Thyroid gland (tissue), 4 donors: ENCODE measurements around the gene DZIP3. TPM values are rescaled to one million over a fixed set of nuclear protein-coding genes. Genes with fewer than 3 reads are reported as not detected.
A peak's percentile ranks its signal among the peaks of the same experiment; 100 is the strongest.

Experiments used
- DNase-seq, 2 donors: peaks; one replicate each; pipeline ENCODE4 v3.0.0-alpha.2; 2019
- H3K27ac ChIP-seq, 3 donors: fragments of 200-600 bp; sonication (generic); 1 replicate in 2 of 3; 2 replicates in 1 of 3; pipeline ENCODE4 v1.5.1; 2016 to 2019; ENCODE audit warnings: mild to moderate bottlenecking in 1 of 3, moderate library complexity in 1 of 3
- H3K27me3 ChIP-seq: fragments of 200-600 bp; sonication (generic); one replicate; pipeline ENCODE4 v1.5.1; 2019
- H3K36me3 ChIP-seq, 2 donors: fragments of 200-600 bp; sonication (generic); one replicate each; pipeline ENCODE4 v1.5.1; 2016 to 2019
- H3K4me1 ChIP-seq, 2 donors: fragments of 200-600 bp; sonication (generic); one replicate each; pipeline ENCODE4 v1.5.1; 2017 to 2019
- H3K4me3 ChIP-seq, 3 donors: fragments of 200-600 bp; sonication (generic); replicated peaks in 1 of 3; 1 replicate in 2 of 3; 2 replicates in 1 of 3; pipeline ENCODE4 v1.5.1; 2016; ENCODE audit warnings: mild to moderate bottlenecking in 1 of 3
- H3K9me3 ChIP-seq: fragments of 200-600 bp; sonication (generic); one replicate; pipeline ENCODE4 v1.5.1; 2017
- CTCF ChIP-seq, 6 experiments: fragments of 200-600 bp in 3 of 6; fragments of 450-650 bp in 3 of 6; sonication (generic) in 3 of 6; IDR thresholded peaks; one replicate each; pipeline ENCODE4 v1.5.1; 2016 to 2019; ENCODE audit warnings: antibody characterized with exemption in 6 of 6, mild to moderate bottlenecking in 2 of 6, inconsistent platforms in 1 of 6, moderate library complexity in 1 of 6
- POLR2A ChIP-seq, 2 donors: fragments of 450-650 bp; IDR thresholded peaks; one replicate each; pipeline ENCODE4 v1.6.1; 2017; ENCODE audit warnings: antibody characterized with exemption in 2 of 2, mild to moderate bottlenecking in 2 of 2, moderate library complexity in 1 of 2
- WGBS, 2 donors: methylation state at CpG; one replicate each; pipeline ENCODE4 v1.1.5; 2017; 5-methylcytosine and 5-hydroxymethylcytosine counted together
- intact Hi-C: fragments of 100-400 bp; cut with DNase I; formaldehyde crosslinking; loops from one replicate; pipeline ENCODE4 v1.15.1; 2023
- total RNA-seq, 4 donors: library from RNA; depleted of rRNA; stranded (reverse); fragments of >200 nt; gene quantifications; one replicate each; pipeline ENCODE4 v1.2.3, GENCODE V29; 2016

The DZIP3 gene
- total RNA-seq, 4 donors from 2014 or later, result 11.2 to 23.2 (median 18.7) TPM

GRCh38 chr3:108548886-108549285 lies 40.6 kb upstream of the DZIP3 start:
- H3K4me1 ChIP-seq, result peaks cover 0 to under 1% of the 10 kb centered on the region in 2 donors
- H3K9me3 ChIP-seq, result no peaks in the 10 kb centered on the region
- WGBS, 2 donors, result 98% methylated on average over 2 of the region's 2 CpGs
- H3K27me3 ChIP-seq, result no peaks in the 10 kb centered on the region
- intact Hi-C loops, result no loop called here
- H3K4me3 ChIP-seq, result no peak overlapping the region
- no peak overlapping the region for H3K27ac ChIP-seq
- DNase-seq, result no peak
- no peaks in the 10 kb centered on the region for H3K36me3 ChIP-seq
- TF ChIP-seq CTCF (IDR thresholded peaks at IDR 0.05) (no peak), POLR2A (IDR thresholded peaks at IDR 0.05) (no peak)

GRCh38 chr3:108552267-108553159 lies 37.0 kb upstream of the DZIP3 start:
- TF ChIP-seq POLR2A (IDR thresholded peaks at IDR 0.05) (no peak), CTCF (IDR thresholded peaks at IDR 0.05) (peak in 4 of 6 experiments; percentile 18 to 63 (median 51))
- Histone ChIP-seq H3K27ac (no peak overlapping the region), H3K9me3 (no peaks in the 10 kb centered on the region), H3K27me3 (no peaks in the 10 kb centered on the region), H3K4me1 (peaks cover 7 to 17% of the 10 kb centered on the region in 2 donors), H3K4me3 (no peak overlapping the region), H3K36me3 (no peaks in the 10 kb centered on the region)
- intact Hi-C loops, result loop anchor here (5.0 kb wide), 1 partner anchor 60 kb away; no protein-coding TSS in a partner anchor
- no peak for DNase-seq
- WGBS, 2 donors, result 50 to 52% methylated on average over 4 of the region's 4 CpGs

GRCh38 chr3:108554229-108554628 lies 35.3 kb upstream of the DZIP3 start:
- no peaks in the 10 kb centered on the region for H3K9me3 ChIP-seq
- no peak for DNase-seq
- no peaks in the 10 kb centered on the region for H3K27me3 ChIP-seq
- H3K4me3 ChIP-seq, result no peak overlapping the region
- no peak for TF ChIP-seq CTCF (IDR thresholded peaks at IDR 0.05)
- no peak for TF ChIP-seq POLR2A (IDR thresholded peaks at IDR 0.05)
- H3K4me1 ChIP-seq, result peaks cover 7 to 17% of the 10 kb centered on the region in 2 donors
- intact Hi-C loops, result loop anchor here (5.0 kb wide), 1 partner anchor 62 kb away; no protein-coding TSS in a partner anchor
- peak overlapping the region in 1 of 3 donors; percentile 49 for H3K27ac ChIP-seq
- H3K36me3 ChIP-seq, result no peaks in the 10 kb centered on the region

GRCh38 chr3:108554913-108555571 lies 34.5 kb upstream of the DZIP3 start:
- no peak for DNase-seq
- Histone ChIP-seq H3K9me3 (no peaks in the 10 kb centered on the region), H3K27me3 (no peaks in the 10 kb centered on the region), H3K4me3 (no peak overlapping the region), H3K36me3 (no peaks in the 10 kb centered on the region), H3K4me1 (peaks cover 7 to 17% of the 10 kb centered on the region in 2 donors), H3K27ac (peak overlapping the region in 2 of 3 donors; percentile 42 to 49)
- 52 to 53% methylated on average over 3 of the region's 3 CpGs for WGBS, 2 donors
- TF ChIP-seq POLR2A (IDR thresholded peaks at IDR 0.05) (no peak), CTCF (IDR thresholded peaks at IDR 0.05) (no peak)
- intact Hi-C loops, result loop anchor here (5.0 kb wide), 1 partner anchor 63 kb away; no protein-coding TSS in a partner anchor
